Lower leg skin (tissue), 3 donors: ENCODE data around the gene C1QL1.

Experiments
- POLR2A ChIP-seq, 2 donors: fragments of 450-650 bp; IDR thresholded peaks; one replicate each; pipeline ENCODE4 v1.6.1; 2016 to 2017; ENCODE audit warnings: antibody characterized with exemption in 2 of 2, mild to moderate bottlenecking in 1 of 2, moderate library complexity in 1 of 2
- TF ChIP-seq, protein P1 (sequence below), 3 donors: fragments of 450-650 bp; IDR thresholded peaks; one replicate each; pipeline ENCODE4 v1.5.1; 2016; ENCODE audit warnings: antibody characterized with exemption in 3 of 3, mild to moderate bottlenecking in 3 of 3, moderate library complexity in 2 of 3

DNA sequence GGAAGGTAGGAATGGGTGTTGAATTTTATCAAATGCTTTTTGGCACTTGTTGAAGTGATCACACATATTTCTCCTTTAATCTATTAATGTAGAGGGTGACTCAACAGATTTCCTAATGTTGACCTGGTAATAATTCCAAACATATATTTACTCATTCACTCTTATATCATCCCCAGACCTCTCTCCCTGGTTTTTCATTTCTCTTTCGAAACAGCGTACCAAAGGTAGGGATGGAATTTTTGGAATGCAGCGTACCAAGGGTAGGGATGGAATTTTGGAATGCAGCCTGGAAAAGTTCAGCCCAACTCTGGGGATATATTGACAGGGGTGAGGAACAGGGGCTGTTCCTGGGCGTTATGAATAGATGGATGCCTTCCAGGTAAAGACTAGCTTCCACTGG lies 27.8 kb downstream of the C1QL1 start:
- TF ChIP-seq, protein P1, sequence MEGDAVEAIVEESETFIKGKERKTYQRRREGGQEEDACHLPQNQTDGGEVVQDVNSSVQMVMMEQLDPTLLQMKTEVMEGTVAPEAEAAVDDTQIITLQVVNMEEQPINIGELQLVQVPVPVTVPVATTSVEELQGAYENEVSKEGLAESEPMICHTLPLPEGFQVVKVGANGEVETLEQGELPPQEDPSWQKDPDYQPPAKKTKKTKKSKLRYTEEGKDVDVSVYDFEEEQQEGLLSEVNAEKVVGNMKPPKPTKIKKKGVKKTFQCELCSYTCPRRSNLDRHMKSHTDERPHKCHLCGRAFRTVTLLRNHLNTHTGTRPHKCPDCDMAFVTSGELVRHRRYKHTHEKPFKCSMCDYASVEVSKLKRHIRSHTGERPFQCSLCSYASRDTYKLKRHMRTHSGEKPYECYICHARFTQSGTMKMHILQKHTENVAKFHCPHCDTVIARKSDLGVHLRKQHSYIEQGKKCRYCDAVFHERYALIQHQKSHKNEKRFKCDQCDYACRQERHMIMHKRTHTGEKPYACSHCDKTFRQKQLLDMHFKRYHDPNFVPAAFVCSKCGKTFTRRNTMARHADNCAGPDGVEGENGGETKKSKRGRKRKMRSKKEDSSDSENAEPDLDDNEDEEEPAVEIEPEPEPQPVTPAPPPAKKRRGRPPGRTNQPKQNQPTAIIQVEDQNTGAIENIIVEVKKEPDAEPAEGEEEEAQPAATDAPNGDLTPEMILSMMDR (IDR thresholded peaks at IDR 0.05) = no peak
- TF ChIP-seq POLR2A (IDR thresholded peaks at IDR 0.05) = no peak
